ENCODE measurements around the gene CDCA4. TPM values are rescaled to one million over a fixed set of nuclear protein-coding genes. Genes with fewer than 3 reads are reported as not detected.

The CDCA4 gene
- total RNA-seq, 1 donor from 2014 or later, result 33.2 TPM

DNA sequence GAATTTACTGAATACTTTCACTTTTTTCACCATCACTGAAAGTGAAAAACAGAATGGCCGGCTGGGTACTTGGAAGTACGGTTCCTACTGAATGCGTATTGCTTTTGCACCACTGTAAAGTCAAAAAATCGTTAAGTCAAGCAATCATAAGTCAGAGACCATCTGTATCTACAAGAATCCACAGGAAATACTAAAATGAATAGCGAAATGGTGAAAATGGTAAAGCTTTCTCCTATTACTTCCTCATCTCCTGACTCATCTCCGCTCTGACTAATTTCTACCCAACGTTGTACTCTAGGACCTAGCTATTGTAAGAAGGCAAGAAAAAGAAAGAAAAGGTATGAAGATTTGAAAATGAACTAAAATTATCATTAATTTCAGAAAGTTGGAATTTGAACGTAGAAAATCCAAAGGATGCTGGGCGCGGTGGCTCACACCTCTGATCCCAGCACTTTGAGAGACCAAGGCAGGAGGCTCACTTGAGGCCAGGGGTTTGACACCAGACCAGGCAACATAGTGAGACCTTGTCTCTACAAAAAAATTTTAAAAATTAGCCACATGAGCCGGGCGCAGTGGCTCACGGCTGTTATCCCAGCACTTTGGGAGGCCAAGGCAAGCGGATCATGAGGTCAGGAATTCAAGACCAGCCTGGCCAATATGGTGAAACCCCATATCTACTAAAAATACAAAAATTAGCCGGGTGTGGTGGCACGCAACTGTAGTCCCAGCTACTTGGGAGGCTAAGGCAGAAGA is 5.3 kb upstream of the CDCA4 start:
- Histone ChIP-seq H3K27me3 (ENCODE audit: control insufficient read depth, insufficient read depth, low read length) (no peaks in the 10 kb centered on the region), H3K4me3 (ENCODE audit: low read depth, low read length) (no peak overlapping the region), H3K36me3 (ENCODE audit: control insufficient read depth, insufficient read depth, low read length) (no peaks in the 10 kb centered on the region)
- DNase-seq (ENCODE audit: low read depth), result no peak
- no peak for TF ChIP-seq CTCF (IDR thresholded peaks at IDR 0.05; ENCODE audit: insufficient read depth, low read length, poor library complexity, severe bottlenecking)

DNA sequence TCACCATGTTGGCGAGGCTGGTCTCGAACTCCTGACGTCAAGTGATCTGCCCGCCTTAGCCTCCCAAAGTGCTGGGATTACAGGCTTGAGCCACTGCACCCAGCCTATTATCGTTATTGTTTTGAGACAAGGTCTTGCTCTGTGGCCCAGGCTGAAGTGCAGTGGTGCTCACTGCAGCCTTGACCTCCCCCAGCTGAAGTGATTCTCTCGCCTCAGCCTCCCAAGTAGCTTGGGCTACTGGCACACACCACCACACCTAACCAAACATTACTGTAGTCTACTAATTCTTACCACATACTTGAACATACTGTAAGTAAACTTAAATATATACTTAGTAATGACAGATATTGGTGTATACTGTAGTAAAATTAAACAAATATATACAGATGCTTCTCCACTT is 4.5 kb upstream of the CDCA4 start:
- no peaks in the 10 kb centered on the region for H3K36me3 ChIP-seq (ENCODE audit: control insufficient read depth, insufficient read depth, low read length)
- H3K4me3 ChIP-seq (ENCODE audit: low read depth, low read length), result no peak overlapping the region
- DNase-seq (ENCODE audit: low read depth), result no peak
- no peaks in the 10 kb centered on the region for H3K27me3 ChIP-seq (ENCODE audit: control insufficient read depth, insufficient read depth, low read length)
- no peak for TF ChIP-seq CTCF (IDR thresholded peaks at IDR 0.05; ENCODE audit: insufficient read depth, low read length, poor library complexity, severe bottlenecking)

- DNase-seq (ENCODE audit: low read depth), result peak; percentile 67
- Histone ChIP-seq H3K27me3 (ENCODE audit: control insufficient read depth, insufficient read depth, low read length) (no peaks in the 10 kb centered on the region), H3K4me3 (ENCODE audit: low read depth, low read length) (no peak overlapping the region), H3K36me3 (ENCODE audit: control insufficient read depth, insufficient read depth, low read length) (no peaks in the 10 kb centered on the region)
- TF ChIP-seq CTCF (IDR thresholded peaks at IDR 0.05; ENCODE audit: insufficient read depth, low read length, poor library complexity, severe bottlenecking), result no peak
Measured at GRCh38 chr14:105023791-105024480, 3.1 kb upstream of the CDCA4 start.

DNA sequence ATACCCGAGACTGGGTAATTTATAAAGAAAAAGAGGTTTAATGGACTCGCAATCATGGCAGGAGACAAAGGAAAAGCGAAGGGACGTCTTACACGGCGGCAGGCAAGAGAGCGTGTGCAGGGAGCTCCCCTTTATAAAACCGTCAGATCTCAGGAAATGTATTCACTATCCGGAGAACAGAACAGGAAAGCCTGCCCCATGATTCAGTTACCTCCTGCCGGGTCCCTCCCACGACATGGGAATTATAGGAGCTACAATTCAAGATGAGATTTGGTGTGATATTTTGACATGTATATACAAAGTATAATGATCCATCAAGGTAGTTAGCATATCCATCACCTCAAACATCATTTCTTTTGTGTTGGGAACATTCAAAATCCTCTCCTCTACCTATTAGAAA is 2.3 kb upstream of the CDCA4 start:
- Histone ChIP-seq H3K27me3 (ENCODE audit: control insufficient read depth, insufficient read depth, low read length) (no peaks in the 10 kb centered on the region), H3K36me3 (ENCODE audit: control insufficient read depth, insufficient read depth, low read length) (no peaks in the 10 kb centered on the region), H3K4me3 (ENCODE audit: low read depth, low read length) (no peak overlapping the region)
- no peak for TF ChIP-seq CTCF (IDR thresholded peaks at IDR 0.05; ENCODE audit: insufficient read depth, low read length, poor library complexity, severe bottlenecking)
- no peak for DNase-seq (ENCODE audit: low read depth)

- DNase-seq (ENCODE audit: low read depth), result no peak
- H3K36me3 ChIP-seq (ENCODE audit: control insufficient read depth, insufficient read depth, low read length), result no peaks in the 10 kb centered on the region
- no peaks in the 10 kb centered on the region for H3K27me3 ChIP-seq (ENCODE audit: control insufficient read depth, insufficient read depth, low read length)
- peak overlapping the region; percentile 47 for H3K4me3 ChIP-seq (ENCODE audit: low read depth, low read length)
- no peak for TF ChIP-seq CTCF (IDR thresholded peaks at IDR 0.05; ENCODE audit: insufficient read depth, low read length, poor library complexity, severe bottlenecking)
Measured at GRCh38 chr14:105022276-105022670, 1.4 kb upstream of the CDCA4 start.

All from kidney epithelial cell (primary cell).